ENCODE results near the gene RFX7. TPM values are rescaled to one million over a fixed set of nuclear protein-coding genes. Genes with fewer than 3 reads are reported as not detected.

Gene RFX7
- total and polyA plus RNA-seq, 2 of the 8 experiments (the other 6 are each of a cell fraction or from before 2014, with no cell fraction given): 10.4 to 40.9 TPM

DNA sequence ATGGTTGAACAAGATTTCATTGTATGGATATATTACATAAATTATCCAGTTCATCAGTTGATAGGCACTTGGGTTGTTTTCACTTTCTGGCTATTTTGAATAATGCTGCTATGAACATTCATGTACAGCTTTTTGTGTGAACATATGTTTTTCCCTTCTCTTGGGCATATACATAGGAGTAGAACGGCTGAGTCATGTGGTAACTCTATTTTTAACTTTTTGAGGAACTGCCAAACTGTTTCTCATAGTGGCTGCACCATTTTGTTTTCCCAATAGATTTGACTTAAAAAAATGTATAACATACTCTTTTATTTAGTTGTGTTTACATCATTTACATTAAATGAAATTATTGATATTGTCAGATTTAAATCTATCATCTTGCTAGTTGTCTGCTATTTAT, 28.8 kb upstream of the RFX7 start:
- no peaks in the 10 kb centered on the region for H3K79me1 ChIP-seq (ENCODE audit: low read depth, low read length)
- H4K8ac ChIP-seq (ENCODE audit: extremely low read depth, insufficient read depth, low read length): no peak overlapping the region
- no peak overlapping the region for H3K4ac ChIP-seq (replicated peaks; ENCODE audit: insufficient read length, low read depth, low read length)
- no peaks in the 10 kb centered on the region for H3K79me2 ChIP-seq (ENCODE audit: control insufficient read depth in 1 of 2, insufficient read depth in 2 of 2, low read length in 2 of 2)
- H4K20me1 ChIP-seq (replicated peaks in 1 of 2; ENCODE audit: control insufficient read depth in 1 of 2, insufficient read depth in 2 of 2, low read length in 2 of 2): no peaks in the 10 kb centered on the region
- no peak overlapping the region for H2BK5ac ChIP-seq (ENCODE audit: low read depth, low read length)
- H3K18ac ChIP-seq (ENCODE audit: extremely low read depth, low read length): no peak overlapping the region
- H2BK120ac ChIP-seq (replicated peaks; ENCODE audit: low read depth, low read length): no peak overlapping the region
- H3K14ac ChIP-seq (ENCODE audit: insufficient read length): no peak overlapping the region
- H3K36me3 ChIP-seq (ENCODE audit: control insufficient read depth in 2 of 4, insufficient read depth in 4 of 4, low read length in 3 of 4): no peaks in the 10 kb centered on the region
- no peak overlapping the region for H2BK20ac ChIP-seq (ENCODE audit: low read length)
- H3K4me1 ChIP-seq (replicated peaks in 1 of 4; ENCODE audit: control insufficient read depth in 3 of 4, insufficient read depth in 4 of 4, low read length in 3 of 4): no peaks in the 10 kb centered on the region
- no peak overlapping the region for H2AK5ac ChIP-seq (ENCODE audit: low read depth, low read length)
- no peak overlapping the region for H3K4me3 ChIP-seq (ENCODE audit: extremely low read depth in 1 of 4, insufficient read depth in 2 of 4, low read depth in 3 of 4, low read length in 4 of 4)
- no peak overlapping the region for H4K5ac ChIP-seq (ENCODE audit: insufficient read length, low read depth, low read length)
- FAIRE-seq (no peak), DNase-seq (ENCODE audit: low read depth in 1 of 2, low spot score in 2 of 2) (no peak)
- 89% methylated on average over 1 of the region's 1 CpG; no CpG with 5 or more reads in 1 of the 2 experiments for WGBS, 2 experiments (ENCODE audit: extremely low coverage in 1 of 2, insufficient coverage in 1 of 2, insufficient read length in 1 of 2, insufficient replicate concordance in 2 of 2, low coverage in 1 of 2, low lambda C conversion rate in 2 of 2, missing lambda C conversion rate in 1 of 2)
- no peak overlapping the region for H3K4me2 ChIP-seq (ENCODE audit: insufficient read depth in 1 of 2, low read depth in 2 of 2, low read length in 2 of 2)
- H3K56ac ChIP-seq (replicated peaks; ENCODE audit: insufficient read length, low read depth, low read length): no peak overlapping the region
- CTCF ChIA-PET (ENCODE audit: partially characterized antibody): no interaction called here
- TF ChIP-seq HDAC6 (IDR thresholded peaks at IDR 0.05; ENCODE audit: low read depth, low read length): no peak
- no peak for TF ChIP-seq MAFK (IDR thresholded peaks at IDR 0.05; ENCODE audit: low read depth, low read length)
- TF ChIP-seq MAX (IDR thresholded peaks at IDR 0.05): no peak
- no peak for TF ChIP-seq JUND (IDR thresholded peaks at IDR 0.05; ENCODE audit: low read length)
- TF ChIP-seq GTF2F1 (IDR thresholded peaks at IDR 0.05; ENCODE audit: borderline replicate concordance, low read depth, low read length): no peak
- no peak for TF ChIP-seq HDAC2 (IDR thresholded peaks at IDR 0.05; ENCODE audit: borderline replicate concordance in 1 of 2, low read depth in 2 of 2, low read length in 2 of 2)
- no peak for TF ChIP-seq KDM4A (IDR thresholded peaks at IDR 0.05; ENCODE audit: low read depth, low read length, severe bottlenecking)
- no peak for TF ChIP-seq SRF (IDR thresholded peaks at IDR 0.05; ENCODE audit: low read depth, low read length)
- TF ChIP-seq, protein P1, sequence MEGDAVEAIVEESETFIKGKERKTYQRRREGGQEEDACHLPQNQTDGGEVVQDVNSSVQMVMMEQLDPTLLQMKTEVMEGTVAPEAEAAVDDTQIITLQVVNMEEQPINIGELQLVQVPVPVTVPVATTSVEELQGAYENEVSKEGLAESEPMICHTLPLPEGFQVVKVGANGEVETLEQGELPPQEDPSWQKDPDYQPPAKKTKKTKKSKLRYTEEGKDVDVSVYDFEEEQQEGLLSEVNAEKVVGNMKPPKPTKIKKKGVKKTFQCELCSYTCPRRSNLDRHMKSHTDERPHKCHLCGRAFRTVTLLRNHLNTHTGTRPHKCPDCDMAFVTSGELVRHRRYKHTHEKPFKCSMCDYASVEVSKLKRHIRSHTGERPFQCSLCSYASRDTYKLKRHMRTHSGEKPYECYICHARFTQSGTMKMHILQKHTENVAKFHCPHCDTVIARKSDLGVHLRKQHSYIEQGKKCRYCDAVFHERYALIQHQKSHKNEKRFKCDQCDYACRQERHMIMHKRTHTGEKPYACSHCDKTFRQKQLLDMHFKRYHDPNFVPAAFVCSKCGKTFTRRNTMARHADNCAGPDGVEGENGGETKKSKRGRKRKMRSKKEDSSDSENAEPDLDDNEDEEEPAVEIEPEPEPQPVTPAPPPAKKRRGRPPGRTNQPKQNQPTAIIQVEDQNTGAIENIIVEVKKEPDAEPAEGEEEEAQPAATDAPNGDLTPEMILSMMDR (IDR thresholded peaks at IDR 0.05; ENCODE audit: control extremely low read depth in 1 of 3, insufficient read depth in 1 of 3, low read depth in 1 of 3, low read length in 3 of 3): no peak
- no peak for TF ChIP-seq SIX5 (IDR thresholded peaks at IDR 0.05; ENCODE audit: low read depth, low read length)
- no peak for TF ChIP-seq CREB1 (IDR thresholded peaks at IDR 0.05)
- TF ChIP-seq CHD1 (IDR thresholded peaks at IDR 0.05; ENCODE audit: low read depth, low read length): no peak
- H3K27ac ChIP-seq (ENCODE audit: low read depth, low read length): no peak overlapping the region
- 0 out of 4 replicates have a peak, but pooled peaks cover 3% of the 10 kb centered on the region in 2 experiments for H3K9me3 ChIP-seq (ENCODE audit: insufficient read depth in 2 of 2, low read depth in 1 of 2, low read length in 1 of 2)
- H2BK12ac ChIP-seq (ENCODE audit: low read depth, low read length): no peak overlapping the region
- H3K23ac ChIP-seq (ENCODE audit: insufficient read length): no peak overlapping the region
- H2AFZ ChIP-seq (ENCODE audit: low read length): no peak overlapping the region
- POLR2A ChIA-PET (ENCODE audit: partially characterized antibody): interaction anchor here (0.6 kb wide), 1 partner anchor 94 kb away, joined by 5 read pairs; no protein-coding TSS in a partner anchor
- no peaks in the 10 kb centered on the region for H3K27me3 ChIP-seq (replicated peaks in 1 of 4; ENCODE audit: control insufficient read depth in 3 of 4, extremely low read depth in 1 of 4, insufficient read depth in 3 of 4, low read length in 3 of 4)
- no peak overlapping the region for H4K91ac ChIP-seq (replicated peaks; ENCODE audit: insufficient read length, low read length)
- no peaks in the 10 kb centered on the region for H3K23me2 ChIP-seq (ENCODE audit: low read depth, low read length)
- H3K9ac ChIP-seq (replicated peaks in 1 of 4; ENCODE audit: extremely low read depth in 1 of 4, low read depth in 3 of 4, low read length in 3 of 4): no peak overlapping the region
- H2BK15ac ChIP-seq (ENCODE audit: low read length): no peak overlapping the region

Data from H1 (cell line).